Measurements from ENCODE around the gene DOK5.
"Not testable (repeated sequence)": the region's sequence is repeated elsewhere in the genome, so short reads cannot be mapped to it uniquely, and the experiment has no call there.

DOK5 gene

GRCh38 chr20:54475334-54476168 is at the start of gene DOK5:
DOK5 (plus strand) TSS chr20:54475593; CDS start chr20:54475947, 354 bp downstream.
- TF ChIP-seq, protein P1, sequence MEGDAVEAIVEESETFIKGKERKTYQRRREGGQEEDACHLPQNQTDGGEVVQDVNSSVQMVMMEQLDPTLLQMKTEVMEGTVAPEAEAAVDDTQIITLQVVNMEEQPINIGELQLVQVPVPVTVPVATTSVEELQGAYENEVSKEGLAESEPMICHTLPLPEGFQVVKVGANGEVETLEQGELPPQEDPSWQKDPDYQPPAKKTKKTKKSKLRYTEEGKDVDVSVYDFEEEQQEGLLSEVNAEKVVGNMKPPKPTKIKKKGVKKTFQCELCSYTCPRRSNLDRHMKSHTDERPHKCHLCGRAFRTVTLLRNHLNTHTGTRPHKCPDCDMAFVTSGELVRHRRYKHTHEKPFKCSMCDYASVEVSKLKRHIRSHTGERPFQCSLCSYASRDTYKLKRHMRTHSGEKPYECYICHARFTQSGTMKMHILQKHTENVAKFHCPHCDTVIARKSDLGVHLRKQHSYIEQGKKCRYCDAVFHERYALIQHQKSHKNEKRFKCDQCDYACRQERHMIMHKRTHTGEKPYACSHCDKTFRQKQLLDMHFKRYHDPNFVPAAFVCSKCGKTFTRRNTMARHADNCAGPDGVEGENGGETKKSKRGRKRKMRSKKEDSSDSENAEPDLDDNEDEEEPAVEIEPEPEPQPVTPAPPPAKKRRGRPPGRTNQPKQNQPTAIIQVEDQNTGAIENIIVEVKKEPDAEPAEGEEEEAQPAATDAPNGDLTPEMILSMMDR (conservative IDR thresholded peaks at IDR 0.05): no peak
- no peak for TF ChIP-seq ZFX (IDR thresholded peaks at IDR 0.05)
- H3K27ac ChIP-seq: no peak within 1 kb of the TSS

DNA sequence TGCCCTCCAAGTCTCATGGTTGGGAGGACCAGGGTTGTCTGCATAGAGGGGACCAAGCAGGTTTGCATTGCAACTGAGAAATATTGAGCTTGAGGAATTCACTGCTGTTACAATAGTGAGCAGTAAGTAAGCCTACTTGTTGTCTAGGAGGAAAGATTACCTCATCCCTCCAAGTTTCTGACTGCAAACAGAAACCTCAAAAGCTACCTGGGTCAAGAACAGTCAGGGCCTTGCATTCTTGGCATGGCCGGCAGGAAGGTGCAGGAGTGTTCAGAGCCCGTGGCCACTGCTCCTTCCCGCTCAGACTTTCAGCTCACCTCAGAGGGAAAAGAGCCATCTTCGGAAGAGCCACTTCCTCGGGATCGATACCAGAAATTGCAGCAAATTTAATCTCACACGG is 46.0 kb upstream of the DOK5 start:
- TF ChIP-seq, protein P1 (conservative IDR thresholded peaks at IDR 0.05): no peak
- TF ChIP-seq ZFX (IDR thresholded peaks at IDR 0.05): no peak
- H3K27ac ChIP-seq: no peak overlapping the region

DNA sequence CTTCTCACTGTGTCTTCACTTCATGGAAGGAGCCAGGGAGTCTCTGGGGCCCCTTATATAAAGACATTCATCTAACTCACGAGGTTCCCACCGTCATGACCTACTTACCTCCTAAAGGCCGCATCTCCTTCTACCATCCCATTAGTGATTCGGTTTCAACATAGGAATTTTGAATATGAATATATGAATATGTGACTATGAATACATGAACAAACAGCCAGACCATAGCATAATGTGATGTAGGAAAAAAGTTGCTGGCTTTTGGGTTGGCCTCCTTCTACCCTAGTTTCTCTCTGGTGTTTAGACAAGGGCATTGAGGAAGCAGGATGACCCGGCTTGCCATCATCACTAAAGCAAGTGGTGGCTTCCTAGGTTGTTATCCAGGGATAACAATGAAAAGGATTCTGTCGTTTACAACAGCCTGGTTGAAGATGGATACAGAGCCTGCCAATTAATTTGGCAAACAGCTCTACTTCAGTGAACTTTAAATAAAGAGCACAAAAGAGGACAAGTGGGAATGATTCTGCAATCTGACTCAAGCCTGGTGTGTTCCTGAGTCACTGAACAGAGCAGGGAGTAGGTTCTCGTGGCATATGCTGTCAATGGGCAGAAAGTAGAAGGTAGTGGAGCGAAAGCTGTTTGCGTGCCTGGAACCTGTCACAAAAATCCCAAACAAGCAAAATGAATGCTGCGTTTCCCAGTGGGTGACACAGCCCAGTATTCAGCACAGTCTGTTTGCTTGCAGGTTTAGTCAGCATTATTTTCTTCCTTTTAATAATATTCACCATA is 44.0 kb upstream of the DOK5 start:
- no peak for TF ChIP-seq ZFX (IDR thresholded peaks at IDR 0.05)
- TF ChIP-seq, protein P1 (conservative IDR thresholded peaks at IDR 0.05): no peak
- H3K27ac ChIP-seq: no peak overlapping the region

DNA sequence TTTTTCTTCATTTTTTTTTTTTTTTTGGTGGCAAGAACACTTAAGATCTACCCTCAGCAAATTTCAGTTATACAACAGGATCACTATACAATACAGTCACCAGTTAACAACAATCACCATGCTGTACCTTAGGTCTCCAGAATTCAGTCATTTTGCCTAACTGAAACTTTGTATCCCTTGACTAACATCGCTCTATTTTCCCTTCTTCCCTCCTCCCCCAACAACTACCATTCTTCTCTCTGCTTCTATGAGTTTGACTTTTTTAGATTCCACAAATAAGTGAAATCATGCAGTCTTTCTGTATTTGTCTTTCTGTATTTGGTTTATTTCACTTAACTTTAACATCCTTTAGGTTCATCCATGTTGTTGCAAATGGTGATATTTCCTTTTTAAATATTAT is 42.4 kb upstream of the DOK5 start:
- H3K27ac ChIP-seq: no peak overlapping the region
- TF ChIP-seq ZFX (IDR thresholded peaks at IDR 0.05): no peak
- TF ChIP-seq, protein P1 (conservative IDR thresholded peaks at IDR 0.05): no peak

GRCh38 chr20:54433636-54434035 is 41.8 kb upstream of the DOK5 start:
- no peak overlapping the region for H3K27ac ChIP-seq
- TF ChIP-seq, protein P1 (conservative IDR thresholded peaks at IDR 0.05): no peak
- no peak for TF ChIP-seq ZFX (IDR thresholded peaks at IDR 0.05)

GRCh38 chr20:54434196-54434595 is 41.2 kb upstream of the DOK5 start:
- H3K27ac ChIP-seq: no peak overlapping the region
- TF ChIP-seq, protein P1 (conservative IDR thresholded peaks at IDR 0.05): no peak
- TF ChIP-seq ZFX (IDR thresholded peaks at IDR 0.05): no peak

- TF ChIP-seq, protein P1 (conservative IDR thresholded peaks at IDR 0.05): no peak
- no peak for TF ChIP-seq ZFX (IDR thresholded peaks at IDR 0.05)
- H3K27ac ChIP-seq: no peak overlapping the region
Observed at GRCh38 chr20:54435015-54435414, 40.4 kb upstream of the DOK5 start.

- not testable (repeated sequence) for H3K27ac ChIP-seq
Observed at GRCh38 chr20:54436410-54436809, 39.0 kb upstream of the DOK5 start.
